AG04449 (cell line): ENCODE data around the gene TGFA.

Experiments
- CTCF ChIA-PET: fragments of 350-600 bp; formaldehyde crosslinking; extraction: SDS; loops from one replicate; lab custom pipeline; 2021; ENCODE audit warnings: antibody characterized with exemption; lab: Yijun Ruan, JAX
- POLR2A ChIA-PET: fragments of 400-600, 350-600 bp; formaldehyde crosslinking; extraction: SDS; loops from one replicate; lab custom pipeline; 2020; ENCODE audit warnings: antibody characterized with exemption, inconsistent platforms; lab: Yijun Ruan, JAX
- DNase-seq: peaks from one replicate; pipeline ENCODE4 v3.0.0-alpha.2; 2010; ENCODE audit warnings: low read depth, low spot score
- H3K4me3 ChIP-seq: 2 replicates; pipeline ENCODE4 v1.5.1; 2011; ENCODE audit warnings: low read depth, mild to moderate bottlenecking, control low read depth, low read length
- TF ChIP-seq, protein P1 (sequence below): IDR thresholded peaks from one replicate; pipeline ENCODE4 v1.5.1; 2011; ENCODE audit warnings: mild to moderate bottlenecking, moderate library complexity, low read length, control low read depth, inconsistent platforms; ENCODE audit not compliant: insufficient read depth; ENCODE audit errors: missing control alignments

TGFA gene

GRCh38 chr2:70580352-70580751 is 26.7 kb upstream of the TGFA start:
- TF ChIP-seq, protein P1, sequence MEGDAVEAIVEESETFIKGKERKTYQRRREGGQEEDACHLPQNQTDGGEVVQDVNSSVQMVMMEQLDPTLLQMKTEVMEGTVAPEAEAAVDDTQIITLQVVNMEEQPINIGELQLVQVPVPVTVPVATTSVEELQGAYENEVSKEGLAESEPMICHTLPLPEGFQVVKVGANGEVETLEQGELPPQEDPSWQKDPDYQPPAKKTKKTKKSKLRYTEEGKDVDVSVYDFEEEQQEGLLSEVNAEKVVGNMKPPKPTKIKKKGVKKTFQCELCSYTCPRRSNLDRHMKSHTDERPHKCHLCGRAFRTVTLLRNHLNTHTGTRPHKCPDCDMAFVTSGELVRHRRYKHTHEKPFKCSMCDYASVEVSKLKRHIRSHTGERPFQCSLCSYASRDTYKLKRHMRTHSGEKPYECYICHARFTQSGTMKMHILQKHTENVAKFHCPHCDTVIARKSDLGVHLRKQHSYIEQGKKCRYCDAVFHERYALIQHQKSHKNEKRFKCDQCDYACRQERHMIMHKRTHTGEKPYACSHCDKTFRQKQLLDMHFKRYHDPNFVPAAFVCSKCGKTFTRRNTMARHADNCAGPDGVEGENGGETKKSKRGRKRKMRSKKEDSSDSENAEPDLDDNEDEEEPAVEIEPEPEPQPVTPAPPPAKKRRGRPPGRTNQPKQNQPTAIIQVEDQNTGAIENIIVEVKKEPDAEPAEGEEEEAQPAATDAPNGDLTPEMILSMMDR = no peak
- POLR2A ChIA-PET = no interaction called here
- H3K4me3 ChIP-seq = no peak overlapping the region
- DNase-seq = no peak
- CTCF ChIA-PET = interaction anchor here (1.5 kb wide), 1 partner anchor 276 kb away, joined by 4 read pairs; no protein-coding TSS in a partner anchor

GRCh38 chr2:70574618-70575017 is 21.0 kb upstream of the TGFA start:
- ChIA-PET CTCF (no interaction called here), POLR2A (no interaction called here)
- TF ChIP-seq, protein P1 = no peak
- H3K4me3 ChIP-seq = no peak overlapping the region
- no peak for DNase-seq

DNA sequence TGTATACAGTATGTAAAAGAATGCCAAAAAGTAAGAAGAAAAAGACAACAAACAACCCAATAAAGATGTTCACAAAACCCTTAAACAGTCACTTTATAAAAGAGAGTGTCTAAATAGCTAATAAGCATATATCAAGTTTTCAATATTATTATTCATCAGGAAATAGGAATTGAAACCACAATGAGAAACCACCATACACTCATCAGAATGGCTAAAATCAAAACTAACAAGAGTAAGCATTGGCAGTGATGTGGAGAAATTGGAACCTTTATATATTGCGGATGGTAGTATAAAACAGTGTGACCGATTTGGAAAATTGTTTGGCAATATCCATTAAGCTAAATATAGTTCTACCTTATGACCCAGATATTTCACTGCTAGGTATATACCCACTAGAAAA is 20.5 kb upstream of the TGFA start:
- ChIA-PET POLR2A (no interaction called here), CTCF (no interaction called here)
- TF ChIP-seq, protein P1 = no peak
- no peak overlapping the region for H3K4me3 ChIP-seq
- no peak for DNase-seq

DNA sequence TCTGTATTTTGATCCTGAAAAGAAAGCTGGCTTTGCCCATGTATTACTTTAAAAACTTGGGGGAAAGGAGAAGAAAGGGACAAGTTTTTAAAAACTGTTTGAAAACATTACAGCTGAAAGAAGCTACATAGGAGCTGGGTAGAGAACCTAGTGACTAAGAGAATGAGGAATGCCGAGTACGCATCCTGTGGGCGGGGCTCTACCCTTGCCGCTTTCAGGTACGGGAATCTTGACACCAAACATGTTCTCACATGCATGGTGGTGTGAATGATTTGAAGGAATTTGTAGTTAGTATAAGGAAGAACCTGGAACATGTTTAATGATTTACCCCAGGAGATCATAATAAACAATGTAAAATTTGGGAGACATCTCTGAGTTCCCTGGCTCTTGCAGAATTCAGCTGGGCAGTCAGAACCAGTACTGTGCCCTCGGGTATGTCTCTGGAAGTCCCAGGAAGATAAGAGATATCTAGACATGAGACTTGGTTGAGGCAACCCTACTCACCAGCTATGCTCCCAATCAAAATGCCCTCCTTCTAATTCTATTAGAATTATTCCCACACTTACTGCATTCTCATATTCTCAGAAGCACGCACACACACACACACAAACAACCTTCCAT is 16.5 kb upstream of the TGFA start:
- CTCF ChIA-PET = no interaction called here
- no peak overlapping the region for H3K4me3 ChIP-seq
- POLR2A ChIA-PET = no interaction called here
- TF ChIP-seq, protein P1 = no peak
- no peak for DNase-seq

DNA sequence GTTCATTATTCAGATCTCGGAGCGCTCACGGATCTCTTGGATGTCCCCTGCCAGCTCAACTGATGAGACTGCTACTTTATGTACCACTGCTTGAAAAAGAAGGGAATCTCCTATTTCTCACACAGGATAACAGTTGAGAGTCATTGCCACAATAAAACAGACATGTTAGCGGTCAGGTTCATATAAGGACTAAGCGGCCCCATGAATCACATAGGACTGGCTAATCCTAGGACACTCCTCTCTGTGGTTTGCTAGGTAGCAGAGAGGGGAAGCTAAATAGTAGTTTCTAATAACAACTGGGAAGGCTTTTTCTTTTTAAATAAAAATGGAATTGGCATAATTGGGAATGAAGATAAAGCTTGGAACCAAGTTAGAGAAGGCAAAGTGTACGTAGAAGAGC is 15.9 kb upstream of the TGFA start:
- DNase-seq = no peak
- CTCF ChIA-PET = no interaction called here
- POLR2A ChIA-PET = no interaction called here
- TF ChIP-seq, protein P1 = no peak
- H3K4me3 ChIP-seq = no peak overlapping the region

- ChIA-PET CTCF (interaction anchor here (1.2 kb wide), 1 partner anchor 79 kb away, joined by 3 read pairs; no protein-coding TSS in a partner anchor), POLR2A (no interaction called here)
- TF ChIP-seq, protein P1 = no peak
- no peak for DNase-seq
- H3K4me3 ChIP-seq = no peak overlapping the region
These were observed 13.3 kb upstream of the TGFA start for GRCh38 chr2:70566906-70567305.
